Hindlimb muscle (tissue), 1 donor: ENCODE results near the gene TPD52L3. TPM values are rescaled to one million over a fixed set of nuclear protein-coding genes. Genes with fewer than 3 reads are reported as not detected.
A peak's percentile ranks its signal among the peaks of the same experiment; 100 is the strongest.

Experiments used
- DNase-seq: peaks from one replicate; pipeline ENCODE4 v3.0.0-alpha.2; 2013
- polyA plus RNA-seq: library from polyadenylated mRNA; unstranded; fragments of 120-200 nt; gene quantifications from one replicate; pipeline ENCODE4 v1.2.1, GENCODE V29; 2013; ENCODE audit not compliant: insufficient read length

The TPD52L3 gene
- not detected for polyA plus RNA-seq

- no peak for DNase-seq
Measured at GRCh38 chr9:6328103-6328502, at the start of gene TPD52L3. TPD52L3 (plus strand) TSS chr9:6328375; CDS start chr9:6328596, 221 bp downstream.

- DNase-seq = no peak
Measured at GRCh38 chr9:6301858-6302257, 26.3 kb upstream of the TPD52L3 start.

GRCh38 chr9:6302417-6302816, 25.8 kb upstream of the TPD52L3 start:
- no peak for DNase-seq

GRCh38 chr9:6304232-6304631, 23.9 kb upstream of the TPD52L3 start:
- no peak for DNase-seq

- peak; percentile 8 for DNase-seq
Measured at GRCh38 chr9:6305954-6306563, 22.1 kb upstream of the TPD52L3 start.

GRCh38 chr9:6307551-6308096, 20.6 kb upstream of the TPD52L3 start:
- DNase-seq = no peak

GRCh38 chr9:6330958-6331634, 2.9 kb downstream of the TPD52L3 start:
- no peak for DNase-seq

GRCh38 chr9:6334305-6334704, 6.1 kb downstream of the TPD52L3 start:
- no peak for DNase-seq

- DNase-seq = no peak
Measured at GRCh38 chr9:6348766-6349165, 20.6 kb downstream of the TPD52L3 start.

- no peak for DNase-seq
Measured at GRCh38 chr9:6351737-6352136, 23.6 kb downstream of the TPD52L3 start.

- DNase-seq = peak; percentile 36
Measured at GRCh38 chr9:6354072-6354686, 26.0 kb downstream of the TPD52L3 start.

GRCh38 chr9:6355728-6356127, 27.6 kb downstream of the TPD52L3 start:
- DNase-seq = no peak

GRCh38 chr9:6356441-6356840, 28.3 kb downstream of the TPD52L3 start:
- no peak for DNase-seq

GRCh38 chr9:6356904-6357303, 28.7 kb downstream of the TPD52L3 start:
- DNase-seq = no peak

- DNase-seq = no peak
Measured at GRCh38 chr9:6367128-6367890, 39.1 kb downstream of the TPD52L3 start.

- DNase-seq = no peak
Measured at GRCh38 chr9:6368831-6369230, 40.7 kb downstream of the TPD52L3 start.

Other genes starting within 250 kb of the TPD52L3 start
- gene IL33, start 112.6 kb upstream of the TPD52L3 start, polyA plus RNA-seq = 29.6 TPM
- gene UHRF2, start 84.8 kb downstream of the TPD52L3 start, polyA plus RNA-seq = 35.8 TPM